ENCODE results near the gene SAC3D1. TPM values are rescaled to one million over a fixed set of nuclear protein-coding genes. Genes with fewer than 3 reads are reported as not detected.

SAC3D1 gene
- total RNA-seq, 2 donors from 2014 or later = 5.5 to 5.8 TPM

DNA sequence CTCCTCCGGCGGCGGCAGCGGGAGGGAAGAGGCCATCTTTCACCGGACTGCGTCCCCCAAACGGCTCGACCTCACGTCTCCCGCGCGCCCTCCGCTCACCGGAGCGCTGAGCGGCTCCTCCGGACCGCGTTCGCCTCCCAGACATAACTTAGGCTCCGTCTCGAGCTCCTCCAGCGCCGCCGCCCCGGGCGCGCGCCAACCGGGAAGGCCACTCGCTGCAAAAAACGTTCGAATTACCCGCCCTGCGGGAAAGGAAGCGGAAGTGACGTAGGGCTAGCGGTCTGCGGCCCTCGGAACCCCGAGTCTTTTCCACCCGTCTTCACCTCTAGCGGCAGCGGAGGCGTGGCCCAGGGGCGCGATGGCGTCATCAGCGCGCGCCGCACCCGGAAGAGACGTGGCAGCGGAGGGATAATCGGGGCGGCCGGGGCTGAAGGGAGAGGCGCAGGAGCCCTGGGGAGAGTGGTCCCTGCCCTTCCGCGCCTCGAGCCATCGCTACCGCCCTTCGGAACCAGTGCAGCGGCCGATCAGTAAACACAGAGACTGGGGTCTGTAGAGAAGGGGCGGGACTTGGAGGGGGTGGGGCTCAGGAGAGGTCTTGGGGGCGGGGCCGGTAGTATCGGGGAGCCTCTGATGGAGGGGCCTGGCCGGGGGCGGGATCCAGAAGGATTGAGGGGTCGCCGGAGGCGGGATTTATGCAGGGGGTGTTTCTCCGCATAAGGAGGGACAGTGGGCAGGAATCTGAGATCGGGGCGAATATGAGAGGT lies 43.0 kb downstream of the SAC3D1 start, which contains the start of the genes CDCA5 and ZFPL1:
TSS of gene CDCA5 (minus strand) at position 207 of the 764 bp plus-strand sequence. CDS start at position 145, 62 bp downstream.
TSS of gene ZFPL1 (plus strand) at position 389 of the 764 bp plus-strand sequence. CDS start 477 bp downstream, outside the sequence.
- intact Hi-C loops (cut with DNase I) = no loop called here
- peak; percentile 98 for DNase-seq (ENCODE audit: low spot score)

DNA sequence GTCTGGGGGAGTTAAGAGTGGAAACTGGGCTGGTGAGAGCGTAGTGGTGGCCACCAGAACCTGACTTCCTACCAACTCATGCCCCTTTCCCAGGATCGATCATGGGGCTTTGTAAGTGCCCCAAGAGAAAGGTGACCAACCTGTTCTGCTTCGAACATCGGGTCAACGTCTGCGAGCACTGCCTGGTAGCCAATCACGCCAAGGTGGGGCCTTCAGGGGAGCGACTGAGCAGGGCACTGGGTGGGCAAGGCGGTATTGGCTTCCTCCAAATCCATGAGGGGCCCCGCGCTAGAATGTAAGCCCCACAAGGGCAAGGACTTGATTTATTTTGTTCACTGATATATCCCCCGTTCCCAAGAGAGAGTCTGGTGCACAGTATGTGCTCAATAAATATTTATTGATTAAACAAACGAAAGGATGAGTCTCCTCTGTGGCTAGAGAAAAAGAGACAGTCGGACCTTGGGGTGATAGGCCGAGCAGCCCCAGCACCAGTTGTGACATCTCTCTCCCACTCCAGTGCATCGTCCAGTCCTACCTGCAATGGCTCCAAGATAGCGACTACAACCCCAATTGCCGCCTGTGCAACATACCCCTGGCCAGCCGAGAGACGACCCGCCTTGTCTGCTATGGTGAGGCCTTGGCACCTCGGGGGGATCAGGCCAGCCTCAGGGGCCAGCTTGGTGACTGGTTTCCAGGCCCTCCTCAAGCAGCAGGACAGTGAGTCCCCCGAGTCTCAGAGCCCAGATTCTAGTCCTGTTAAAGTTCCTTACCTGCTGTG lies 43.8 kb downstream of the SAC3D1 start:
- DNase-seq (ENCODE audit: low spot score) = no peak
- intact Hi-C loops (cut with DNase I) = no loop called here

DNA sequence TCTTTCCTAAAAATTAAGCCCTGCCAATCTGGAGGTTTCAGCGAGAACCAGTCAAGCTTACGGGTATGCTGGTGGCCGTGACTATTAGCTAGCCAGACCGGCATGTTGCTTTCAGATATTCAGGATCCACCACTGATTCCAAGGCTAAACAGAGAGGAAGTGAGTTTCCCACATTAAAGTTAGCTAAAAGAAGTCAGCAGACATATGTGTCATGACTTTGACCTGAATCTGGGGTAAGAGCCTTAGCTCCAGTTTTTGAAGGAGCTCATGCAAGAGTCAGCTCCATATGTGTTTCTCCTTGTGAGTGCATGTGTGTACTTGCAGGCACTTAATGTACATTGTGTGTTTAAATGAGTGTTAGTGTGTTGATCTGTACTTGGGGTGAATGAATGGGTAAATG lies 44.4 kb downstream of the SAC3D1 start:
- no peak for DNase-seq (ENCODE audit: low spot score)
- intact Hi-C loops (cut with DNase I) = no loop called here

DNA sequence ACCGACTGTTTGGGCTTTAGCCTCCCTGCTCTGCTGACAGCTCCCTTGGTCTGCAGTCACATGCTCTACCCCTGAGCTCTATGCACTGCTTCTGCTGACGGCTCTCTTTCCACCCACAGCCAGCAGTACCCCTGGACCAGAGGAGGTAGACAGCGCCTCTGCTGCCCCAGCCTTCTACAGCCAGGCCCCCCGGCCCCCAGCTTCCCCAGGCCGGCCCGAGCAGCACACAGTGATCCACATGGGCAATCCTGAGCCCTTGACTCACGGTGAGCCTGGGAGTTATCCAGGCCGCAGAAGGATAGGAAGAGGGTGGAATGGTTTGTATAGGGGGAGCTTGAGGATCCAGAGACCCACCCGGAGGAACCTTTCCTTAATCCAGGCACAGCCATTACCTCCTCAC lies 45.8 kb downstream of the SAC3D1 start:
- intact Hi-C loops (cut with DNase I) = no loop called here
- DNase-seq (ENCODE audit: low spot score) = no peak

DNA sequence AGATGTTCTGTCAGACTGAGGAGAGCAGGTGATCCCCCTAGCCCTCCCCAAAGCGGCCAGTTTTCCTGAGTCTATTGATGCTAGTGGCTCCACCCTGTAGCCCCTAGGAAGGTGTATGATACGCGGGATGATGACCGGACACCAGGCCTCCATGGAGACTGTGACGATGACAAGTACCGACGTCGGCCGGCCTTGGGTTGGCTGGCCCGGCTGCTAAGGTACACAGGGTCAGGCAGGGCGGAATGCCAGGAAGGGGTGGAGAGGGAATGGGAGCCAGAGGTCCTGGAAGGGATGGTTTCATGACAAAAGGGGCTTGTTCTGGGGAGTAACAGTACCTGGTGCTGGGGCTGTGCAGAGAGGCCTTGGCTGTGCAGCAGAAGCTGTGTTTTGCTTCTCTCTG lies 46.2 kb downstream of the SAC3D1 start:
- intact Hi-C loops (cut with DNase I) = no loop called here
- no peak for DNase-seq (ENCODE audit: low spot score)

DNA sequence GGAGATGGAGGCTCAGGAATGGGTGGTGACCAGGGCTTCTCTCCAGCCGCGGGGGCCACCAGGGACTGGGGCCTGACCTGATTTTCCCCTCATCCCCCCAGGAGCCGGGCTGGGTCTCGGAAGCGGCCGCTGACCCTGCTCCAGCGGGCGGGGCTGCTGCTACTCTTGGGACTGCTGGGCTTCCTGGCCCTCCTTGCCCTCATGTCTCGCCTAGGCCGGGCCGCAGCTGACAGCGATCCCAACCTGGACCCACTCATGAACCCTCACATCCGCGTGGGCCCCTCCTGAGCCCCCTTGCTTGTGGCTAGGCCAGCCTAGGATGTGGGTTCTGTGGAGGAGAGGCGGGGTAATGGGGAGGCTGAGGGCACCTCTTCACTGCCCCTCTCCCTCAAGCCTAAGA lies 46.8 kb downstream of the SAC3D1 start:
- no peak for DNase-seq (ENCODE audit: low spot score)
- intact Hi-C loops (cut with DNase I) = no loop called here

DNA sequence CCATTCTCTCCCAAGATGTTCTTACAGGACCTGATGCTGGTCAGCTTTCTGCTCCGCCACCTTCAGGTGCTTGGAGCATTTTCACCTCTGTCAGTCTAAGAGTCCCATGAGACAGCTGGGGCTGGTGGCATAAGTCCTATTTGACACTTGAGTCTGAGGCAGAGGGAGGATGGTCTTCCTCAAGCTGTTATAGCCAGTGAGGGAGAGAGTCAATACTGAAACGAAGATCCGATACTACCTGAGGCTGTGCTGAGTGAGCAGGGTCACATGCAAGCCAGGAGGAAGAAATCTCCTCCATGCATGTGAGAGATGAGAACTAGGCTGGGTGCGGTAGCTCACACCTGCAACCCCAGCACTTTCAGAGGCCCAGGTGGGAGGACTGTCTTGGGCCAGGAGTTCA lies 48.6 kb downstream of the SAC3D1 start:
- intact Hi-C loops (cut with DNase I) = no loop called here
- no peak for DNase-seq (ENCODE audit: low spot score)

DNA sequence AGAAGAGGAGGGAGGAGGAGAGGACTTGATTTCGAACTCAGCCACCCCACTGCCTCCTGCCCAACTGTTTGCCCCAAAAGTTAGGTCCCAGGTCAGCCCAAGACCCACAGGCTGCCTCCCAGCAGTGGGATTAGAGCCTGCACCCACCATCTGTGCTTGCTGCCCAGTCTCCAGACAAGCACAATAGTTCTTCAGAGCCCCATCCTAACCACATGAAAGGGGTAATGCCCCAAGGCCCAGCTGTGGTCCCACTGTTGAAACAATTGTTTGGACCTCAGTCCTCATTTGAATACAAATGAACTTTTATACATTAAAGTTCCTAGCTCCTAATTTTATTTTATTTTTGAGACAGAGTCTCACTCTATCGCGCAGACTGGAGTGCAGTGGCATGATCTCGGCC lies 49.6 kb downstream of the SAC3D1 start:
- no peak for DNase-seq (ENCODE audit: low spot score)
- intact Hi-C loops (cut with DNase I) = no loop called here

Small RNA genes lying within 50 kb of the gene (microRNA-seq; reads per million reads assigned to microRNA genes)
- gene MIR6879 (ENCODE audit: borderline microRNAs expressed in 2 of 2) = 0.52 to 1.3 reads per million in 2 donors

Other genes starting within 250 kb of the SAC3D1 start
- gene MAP4K2, start 238.0 kb upstream of the SAC3D1 start, total RNA-seq = 10 to 100 TPM; 13.2 to 14.7 TPM
- gene MEN1, start 230.7 kb upstream of the SAC3D1 start, total RNA-seq = 1 to 10 TPM; 9.2 to 9.4 TPM
- under 1 TPM; 0.37 to 0.38 TPM for gene CDC42BPG, start 196.6 kb upstream of the SAC3D1 start, total RNA-seq
- gene EHD1, start 162.6 kb upstream of the SAC3D1 start, total RNA-seq = 100 to 1,000 TPM; 135 to 164 TPM
- gene ATG2A, start 124.0 kb upstream of the SAC3D1 start, total RNA-seq = 10 to 100 TPM; 12.3 to 14.9 TPM
- 10 to 100 TPM; 17.5 to 30.7 TPM for gene PPP2R5B, start 116.5 kb upstream of the SAC3D1 start, total RNA-seq
- gene GPHA2, start 105.3 kb upstream of the SAC3D1 start, total RNA-seq = not detected
- not detected for gene MAJIN, start 69.1 kb upstream of the SAC3D1 start, total RNA-seq
- 1 to 10 TPM; 1.7 to 1.8 TPM for gene BATF2, start 44.2 kb upstream of the SAC3D1 start, total RNA-seq
- gene ARL2, start 27.1 kb upstream of the SAC3D1 start, total RNA-seq = 10 to 100 TPM; 81.9 to 88.2 TPM
- gene SNX15, start 13.8 kb upstream of the SAC3D1 start, total RNA-seq = 10 to 100 TPM; 17.4 to 21.1 TPM
- 10 to 100 TPM; 15.4 to 18.6 TPM for gene NAALADL1, start 17.3 kb downstream of the SAC3D1 start, total RNA-seq
- gene CDCA5, start 42.8 kb downstream of the SAC3D1 start, total RNA-seq = 1 to 10 TPM in 1 of 2 donors, under 1 TPM in 1; 0.67 to 1.6 TPM
- 10 to 100 TPM; 26.9 to 27.6 TPM for gene ZFPL1, start 43.0 kb downstream of the SAC3D1 start, total RNA-seq
- gene VPS51, start 55.0 kb downstream of the SAC3D1 start, total RNA-seq = 100 to 1,000 TPM; 103 to 107 TPM
- 1 to 10 TPM; 3.1 to 4.0 TPM for gene TM7SF2, start 70.7 kb downstream of the SAC3D1 start, total RNA-seq
- gene ZNHIT2, start 76.5 kb downstream of the SAC3D1 start, total RNA-seq = 1 to 10 TPM; 6.0 to 6.3 TPM
- gene FAU, start 80.9 kb downstream of the SAC3D1 start, total RNA-seq = 100 to 1,000 TPM; 725 to 753 TPM
- gene MRPL49, start 81.1 kb downstream of the SAC3D1 start, total RNA-seq = 10 to 100 TPM; 34.1 to 39.3 TPM
- 10 to 100 TPM; 52.7 to 57.0 TPM for gene SYVN1, start 93.3 kb downstream of the SAC3D1 start, total RNA-seq
- gene SPDYC, start 129.0 kb downstream of the SAC3D1 start, total RNA-seq = not detected
- 100 to 1,000 TPM; 142 to 144 TPM for gene CAPN1, start 140.7 kb downstream of the SAC3D1 start, total RNA-seq
- gene POLA2, start 220.8 kb downstream of the SAC3D1 start, total RNA-seq = 1 to 10 TPM; 6.0 to 6.1 TPM

Data from posterior vena cava (tissue), 2 donors.